Spinal cord (tissue), 10 donors: ENCODE results near the gene HTRA3. TPM values are rescaled to one million over a fixed set of nuclear protein-coding genes. Genes with fewer than 3 reads are reported as not detected.

ENCODE experiments used
- DNase-seq, 6 donors: peaks; one replicate each; pipeline versions ENCODE4 v3.0.0 to v3.0.0-alpha.2; 2013 to 2015; ENCODE audit warnings: low spot score in 6 of 6, low read depth in 4 of 6
- H3K27ac ChIP-seq: one replicate; pipeline ENCODE4 v1.5.1; 2013; ENCODE audit warnings: low read depth, low read length, control low read depth
- H3K27me3 ChIP-seq: one replicate; pipeline ENCODE4 v1.6.1; 2013; ENCODE audit warnings: low read length; ENCODE audit not compliant: control insufficient read depth, insufficient read depth
- H3K36me3 ChIP-seq: one replicate; pipeline ENCODE4 v1.6.1; 2013; ENCODE audit warnings: low read length; ENCODE audit not compliant: control insufficient read depth, insufficient read depth
- H3K4me1 ChIP-seq: one replicate; pipeline ENCODE4 v1.6.1; 2013; ENCODE audit warnings: low read length; ENCODE audit not compliant: control insufficient read depth, insufficient read depth
- H3K4me3 ChIP-seq: one replicate; pipeline ENCODE4 v1.5.1; 2013; ENCODE audit warnings: low read depth, low read length, control low read depth
- H3K9me3 ChIP-seq: one replicate; pipeline ENCODE4 v1.6.1; 2013; ENCODE audit warnings: low read length; ENCODE audit not compliant: control insufficient read depth, insufficient read depth
- WGBS: methylation state at CpG from one replicate; pipeline ENCODE4 v1.1.5; 2013; ENCODE audit warnings: missing lambda C conversion rate; ENCODE audit not compliant: insufficient coverage; 5-methylcytosine and 5-hydroxymethylcytosine counted together
- polyA plus RNA-seq, 2 donors: library from polyadenylated mRNA; unstranded; fragments of 120-200 nt; gene quantifications; one replicate each; pipeline ENCODE4 v1.2.1, GENCODE V29; 2013; ENCODE audit not compliant: insufficient read length in 2 of 2
- total RNA-seq, 2 donors: library from RNA; depleted of rRNA in 1 of 2; stranded (reverse); fragments of 120-200 nt in 1 of 2; fragments of >200 nt in 1 of 2; gene quantifications; one replicate each; pipeline versions ENCODE4 v1.2.3 to v1.2.4, GENCODE V29; 2013 to 2014
- donor health status: healthy.

Gene HTRA3
- total and polyA plus RNA-seq, 4 donors: 8.7 to 23.4 (median 10.6) TPM

GRCh38 chr4:8258552-8259212 lies 10.9 kb upstream of the HTRA3 start:
- DNase-seq: peak in 1 of 6 donors; percentile 29
- H3K4me3 ChIP-seq: no peak overlapping the region
- no peaks in the 10 kb centered on the region for H3K9me3 ChIP-seq
- no peaks in the 10 kb centered on the region for H3K36me3 ChIP-seq
- 58% methylated on average over 9 of the region's 13 CpGs for WGBS
- no peaks in the 10 kb centered on the region for H3K27me3 ChIP-seq
- peaks cover 12% of the 10 kb centered on the region for H3K4me1 ChIP-seq
- H3K27ac ChIP-seq: no peak overlapping the region

GRCh38 chr4:8259743-8260430 lies 9.7 kb upstream of the HTRA3 start:
- H3K36me3 ChIP-seq: no peaks in the 10 kb centered on the region
- peaks cover 12% of the 10 kb centered on the region for H3K4me1 ChIP-seq
- no peak for DNase-seq
- H3K9me3 ChIP-seq: no peaks in the 10 kb centered on the region
- 77% methylated on average over 6 of the region's 11 CpGs for WGBS
- no peak overlapping the region for H3K27ac ChIP-seq
- no peaks in the 10 kb centered on the region for H3K27me3 ChIP-seq
- H3K4me3 ChIP-seq: no peak overlapping the region

GRCh38 chr4:8260656-8261111 lies 8.9 kb upstream of the HTRA3 start:
- Histone ChIP-seq H3K36me3 (no peaks in the 10 kb centered on the region), H3K9me3 (no peaks in the 10 kb centered on the region), H3K27me3 (no peaks in the 10 kb centered on the region), H3K27ac (no peak overlapping the region), H3K4me1 (peaks cover 12% of the 10 kb centered on the region), H3K4me3 (no peak overlapping the region)
- DNase-seq: peak in 1 of 6 donors; percentile 31
- 43% methylated on average over 9 of the region's 13 CpGs for WGBS

GRCh38 chr4:8261851-8262535 lies 7.6 kb upstream of the HTRA3 start:
- H3K27ac ChIP-seq: no peak overlapping the region
- WGBS: 82% methylated on average over 25 of the region's 25 CpGs

GRCh38 chr4:8262637-8263322 lies 6.8 kb upstream of the HTRA3 start:
- no peak overlapping the region for H3K27ac ChIP-seq
- no peak for DNase-seq
- H3K9me3 ChIP-seq: no peaks in the 10 kb centered on the region
- no peak overlapping the region for H3K4me3 ChIP-seq
- H3K27me3 ChIP-seq: no peaks in the 10 kb centered on the region
- 67% methylated on average over 20 of the region's 23 CpGs for WGBS
- H3K36me3 ChIP-seq: no peaks in the 10 kb centered on the region
- peaks cover 18% of the 10 kb centered on the region for H3K4me1 ChIP-seq

More at GRCh38 chr4:8261851-8262535, 7.6 kb upstream of the HTRA3 start:
- no peak for DNase-seq
- Histone ChIP-seq H3K4me3 (no peak overlapping the region), H3K9me3 (no peaks in the 10 kb centered on the region), H3K36me3 (no peaks in the 10 kb centered on the region), H3K4me1 (peaks cover 15% of the 10 kb centered on the region), H3K27me3 (no peaks in the 10 kb centered on the region)

- WGBS: 93% methylated on average over 10 of the region's 10 CpGs
These were observed 6.2 kb upstream of the HTRA3 start for GRCh38 chr4:8263397-8263796.

GRCh38 chr4:8264106-8264505 lies 5.4 kb upstream of the HTRA3 start:
- Histone ChIP-seq H3K36me3 (no peaks in the 10 kb centered on the region), H3K27me3 (peaks cover 4% of the 10 kb centered on the region), H3K27ac (no peak overlapping the region), H3K4me1 (peaks cover 18% of the 10 kb centered on the region), H3K9me3 (no peaks in the 10 kb centered on the region), H3K4me3 (no peak overlapping the region)
- no peak for DNase-seq
- WGBS: 72% methylated on average over 9 of the region's 14 CpGs

More at GRCh38 chr4:8263397-8263796, 6.2 kb upstream of the HTRA3 start:
- H3K4me3 ChIP-seq: no peak overlapping the region
- no peak for DNase-seq
- H3K4me1 ChIP-seq: peaks cover 18% of the 10 kb centered on the region
- H3K36me3 ChIP-seq: no peaks in the 10 kb centered on the region
- H3K9me3 ChIP-seq: no peaks in the 10 kb centered on the region
- no peak overlapping the region for H3K27ac ChIP-seq
- H3K27me3 ChIP-seq: no peaks in the 10 kb centered on the region

- H3K36me3 ChIP-seq: no peaks in the 10 kb centered on the region
- DNase-seq: no peak
- H3K27ac ChIP-seq: no peak overlapping the region
- 72% methylated on average over 14 of the region's 20 CpGs for WGBS
- H3K9me3 ChIP-seq: no peaks in the 10 kb centered on the region
- H3K27me3 ChIP-seq: peaks cover 12% of the 10 kb centered on the region
- H3K4me3 ChIP-seq: no peak overlapping the region
- H3K4me1 ChIP-seq: peaks cover 22% of the 10 kb centered on the region
These were observed 4.2 kb upstream of the HTRA3 start for GRCh38 chr4:8265171-8265929.

- Histone ChIP-seq H3K36me3 (no peaks in the 10 kb centered on the region), H3K4me1 (peaks cover 18% of the 10 kb centered on the region), H3K4me3 (no peak overlapping the region), H3K27ac (no peak overlapping the region), H3K9me3 (no peaks in the 10 kb centered on the region), H3K27me3 (peaks cover 19% of the 10 kb centered on the region)
- no peak for DNase-seq
- 91% methylated on average over 6 of the region's 6 CpGs for WGBS
These were observed 3.5 kb upstream of the HTRA3 start for GRCh38 chr4:8266088-8266487.
